Muscle of back (tissue), 11 donors: ENCODE data around the gene NR6A1. TPM values are rescaled to one million over a fixed set of nuclear protein-coding genes. Genes with fewer than 3 reads are reported as not detected.
"Not testable (repeated sequence)": the region's sequence is repeated elsewhere in the genome, so short reads cannot be mapped to it uniquely, and the experiment has no call there.

Experiments
- DNase-seq, 3 donors: peaks; one replicate each; pipeline versions ENCODE4 v3.0.0 to v3.0.0-alpha.2; 2013
- polyA plus RNA-seq, 10 donors: library from polyadenylated mRNA; unstranded; fragments of 120-200 nt; gene quantifications; one replicate each; pipeline ENCODE4 v1.2.1, GENCODE V29; 2013; ENCODE audit not compliant: insufficient read length in 10 of 10

The NR6A1 gene
- polyA plus RNA-seq, 10 donors: 0.51 to 1.5 (median 0.91) TPM

- no peak for DNase-seq
These were observed 7.7 kb upstream of the NR6A1 start for GRCh38 chr9:124778575-124779367.

GRCh38 chr9:124776954-124777648, 6.0 kb upstream of the NR6A1 start, which contains the start of gene OLFML2A:
Gene OLFML2A, plus strand, starts transcription at chr9:124777133. Its CDS starts 138 bp downstream, at chr9:124777271.
- peak in 1 of 3 donors; percentile 77 for DNase-seq

GRCh38 chr9:124776618-124776953, 5.5 kb upstream of the NR6A1 start:
- peak in 1 of 3 donors; percentile 57 for DNase-seq

- DNase-seq: peak; percentile 77 to 91 (median 88)
These were observed 3.2 kb upstream of the NR6A1 start for GRCh38 chr9:124774129-124774978.

- no peak for DNase-seq
These were observed 2.5 kb upstream of the NR6A1 start for GRCh38 chr9:124773473-124774128.

GRCh38 chr9:124772877-124773276, 1.8 kb upstream of the NR6A1 start:
- not testable (repeated sequence) for DNase-seq

GRCh38 chr9:124771867-124772679, 962 bp upstream of the NR6A1 start:
- DNase-seq: peak; percentile 77 to 92 (median 87)

- DNase-seq: no peak
These were observed 621 bp downstream of the NR6A1 start for GRCh38 chr9:124770359-124771020.

- DNase-seq: peak in 1 of 3 donors; percentile 60
These were observed 1.4 kb downstream of the NR6A1 start for GRCh38 chr9:124769549-124770358.

- DNase-seq: peak in 1 of 3 donors; percentile 77
These were observed 2.2 kb downstream of the NR6A1 start for GRCh38 chr9:124768750-124769548.

- DNase-seq: peak in 1 of 3 donors; percentile 56
These were observed 2.8 kb downstream of the NR6A1 start for GRCh38 chr9:124768334-124768733.

- DNase-seq: peak in 1 of 3 donors; percentile 53
These were observed 3.3 kb downstream of the NR6A1 start for GRCh38 chr9:124767821-124768220.

- no peak for DNase-seq
These were observed 4.1 kb downstream of the NR6A1 start for GRCh38 chr9:124766815-124767554.

- DNase-seq: no peak
These were observed 4.8 kb downstream of the NR6A1 start for GRCh38 chr9:124766326-124766725.

GRCh38 chr9:124765439-124765835, 5.7 kb downstream of the NR6A1 start:
- no peak for DNase-seq

GRCh38 chr9:124764774-124765438, 6.2 kb downstream of the NR6A1 start:
- no peak for DNase-seq

GRCh38 chr9:124762633-124763032, 8.5 kb downstream of the NR6A1 start:
- DNase-seq: no peak
